ENCODE results near the gene ACBD5. TPM values are rescaled to one million over a fixed set of nuclear protein-coding genes. Genes with fewer than 3 reads are reported as not detected.
A peak's percentile ranks its signal among the peaks of the same experiment; 100 is the strongest.
"Not testable (repeated sequence)": the region's sequence is repeated elsewhere in the genome, so short reads cannot be mapped to it uniquely, and the experiment has no call there.

ACBD5 gene
- total RNA-seq, 5 donors from 2014 or later (not counting 1 experiment from before 2014, with no cell fraction given), result 20.7 to 21.2 (median 21.1) TPM

- H3K27ac ChIP-seq (ENCODE audit: low read length); H3K36me3 Mint-ChIP-seq; H3K9me3 ChIP-seq; H3K27ac Mint-ChIP-seq; H3K4me3 Mint-ChIP-seq; ATAC-seq (replicated peaks in 1 of 4); H3K9me3 Mint-ChIP-seq; H3K27me3 ChIP-seq (replicated peaks in 1 of 2; ENCODE audit: control insufficient read depth in 2 of 2, extremely low read depth in 1 of 2, insufficient read depth in 2 of 2, low read length in 1 of 2); H3K4me3 ChIP-seq (ENCODE audit: control insufficient read depth in 1 of 2, extremely low read depth in 1 of 2, low read length in 1 of 2); H3K27me3 Mint-ChIP-seq; DNase-seq: not testable (repeated sequence)
- Histone ChIP-seq H3K4me1 (ENCODE audit: control insufficient read depth in 1 of 2, extremely low read depth in 1 of 2, insufficient read depth in 2 of 2, low read length in 2 of 2) (peaks cover 7 to 31% of the 10 kb centered on the region in 2 experiments), H3K36me3 (ENCODE audit: control insufficient read depth in 2 of 2, extremely low read depth in 1 of 2, insufficient read depth in 1 of 2, low read length in 1 of 2) (peaks cover 0 to 19% of the 10 kb centered on the region in 2 donors)
- H3K4me1 Mint-ChIP-seq, result peaks cover 28 to 31% (median 29%) of the 10 kb centered on the region in 3 donors
- ChIA-PET CTCF (interaction anchor here (0.7 to 2.6 kb wide), 3 partner anchors 13 to 511 kb away, joined by 4 to 16 read pairs (median 6); no protein-coding TSS in a partner anchor), POLR2A (interaction anchor here in 1 of 2 donors (0.6 to 1.1 kb wide), 3 partner anchors 82 to 997 kb away, joined by 3 to 5 read pairs (median 3); partner anchors contain the start of gene YME1L1)
- 48% methylated on average over 3 of the region's 9 CpGs for WGBS (ENCODE audit: insufficient coverage)
Measured at GRCh38 chr10:27236589-27237128, 3.9 kb downstream of the ACBD5 start.

- no peak overlapping the region for H3K4me3 Mint-ChIP-seq
- H3K27ac Mint-ChIP-seq, result no peak overlapping the region
- POLR2A ChIA-PET, result interaction anchor here in 1 of 2 donors (0.7 to 1.1 kb wide), 2 partner anchors 12 to 24 kb away, joined by 3 to 8 read pairs; no protein-coding TSS in a partner anchor
Measured at GRCh38 chr10:27235706-27236105, 4.9 kb downstream of the ACBD5 start.

GRCh38 chr10:27230022-27230421 lies 10.6 kb downstream of the ACBD5 start:
- Mint-ChIP-seq H3K27me3 (no peaks in the 10 kb centered on the region), H3K9me3 (no peaks in the 10 kb centered on the region), H3K4me1 (peaks cover 13 to 21% (median 18%) of the 10 kb centered on the region in 3 donors), H3K36me3 (peaks cover 17% of the 10 kb centered on the region), H3K4me3 (no peak overlapping the region), H3K27ac (no peak overlapping the region)
- peaks cover 0 to 12% of the 10 kb centered on the region in 2 experiments for H3K4me1 ChIP-seq (ENCODE audit: control insufficient read depth in 1 of 2, extremely low read depth in 1 of 2, insufficient read depth in 2 of 2, low read length in 2 of 2)
- no peak overlapping the region for H3K4me3 ChIP-seq (ENCODE audit: control insufficient read depth in 1 of 2, extremely low read depth in 1 of 2, low read length in 1 of 2)
- no peaks in the 10 kb centered on the region for H3K9me3 ChIP-seq
- DNase-seq (no peak), ATAC-seq (replicated peaks in 1 of 4) (no peak)
- no peaks in the 10 kb centered on the region for H3K27me3 ChIP-seq (replicated peaks in 1 of 2; ENCODE audit: control insufficient read depth in 2 of 2, extremely low read depth in 1 of 2, insufficient read depth in 2 of 2, low read length in 1 of 2)
- no CpG with 5 or more reads among the region's 1 CpG for WGBS (ENCODE audit: insufficient coverage)
- ChIA-PET CTCF (interaction anchor here in 1 of 2 donors (1.3 kb wide), 1 partner anchor 10 kb away, joined by 3 read pairs; no protein-coding TSS in a partner anchor), POLR2A (no interaction called here)
- H3K27ac ChIP-seq (ENCODE audit: low read length), result no peak overlapping the region
- H3K36me3 ChIP-seq (ENCODE audit: control insufficient read depth in 2 of 2, extremely low read depth in 1 of 2, insufficient read depth in 1 of 2, low read length in 1 of 2), result peaks cover 0 to 51% of the 10 kb centered on the region in 2 donors

More at GRCh38 chr10:27235706-27236105, 4.9 kb downstream of the ACBD5 start:
- CTCF ChIA-PET, result interaction anchor here (0.6 to 2.6 kb wide), 4 partner anchors 12 to 510 kb away, joined by 3 to 16 read pairs (median 5); no protein-coding TSS in a partner anchor
- Mint-ChIP-seq H3K36me3 (peaks cover 9% of the 10 kb centered on the region), H3K27me3 (no peaks in the 10 kb centered on the region), H3K4me1 (peaks cover 23 to 26% (median 25%) of the 10 kb centered on the region in 3 donors), H3K9me3 (no peaks in the 10 kb centered on the region)
- H3K4me1 ChIP-seq (ENCODE audit: control insufficient read depth in 1 of 2, extremely low read depth in 1 of 2, insufficient read depth in 2 of 2, low read length in 2 of 2), result peaks cover 7 to 21% of the 10 kb centered on the region in 2 experiments
- no peaks in the 10 kb centered on the region for H3K27me3 ChIP-seq (replicated peaks in 1 of 2; ENCODE audit: control insufficient read depth in 2 of 2, extremely low read depth in 1 of 2, insufficient read depth in 2 of 2, low read length in 1 of 2)
- H3K27ac ChIP-seq (ENCODE audit: low read length), result no peak overlapping the region
- peaks cover 0 to 26% of the 10 kb centered on the region in 2 donors for H3K36me3 ChIP-seq (ENCODE audit: control insufficient read depth in 2 of 2, extremely low read depth in 1 of 2, insufficient read depth in 1 of 2, low read length in 1 of 2)
- no peak for ATAC-seq (replicated peaks in 1 of 4)
- WGBS (ENCODE audit: insufficient coverage), result no CpG with 5 or more reads among the region's 1 CpG
- H3K4me3 ChIP-seq (ENCODE audit: control insufficient read depth in 1 of 2, extremely low read depth in 1 of 2, low read length in 1 of 2), result no peak overlapping the region
- DNase-seq, result no peak
- no peaks in the 10 kb centered on the region for H3K9me3 ChIP-seq

GRCh38 chr10:27225642-27226257 lies 14.8 kb downstream of the ACBD5 start:
- DNase-seq, result peak in 5 of 35 experiments; percentile 6 to 63 (median 12)
- Histone ChIP-seq H3K36me3 (ENCODE audit: control insufficient read depth in 2 of 2, extremely low read depth in 1 of 2, insufficient read depth in 1 of 2, low read length in 1 of 2) (peaks cover 0 to 47% of the 10 kb centered on the region in 2 donors), H3K27ac (ENCODE audit: low read length) (peak overlapping the region; percentile 47), H3K27me3 (replicated peaks in 1 of 2; ENCODE audit: control insufficient read depth in 2 of 2, extremely low read depth in 1 of 2, insufficient read depth in 2 of 2, low read length in 1 of 2) (no peaks in the 10 kb centered on the region), H3K9me3 (no peaks in the 10 kb centered on the region), H3K4me1 (ENCODE audit: control insufficient read depth in 1 of 2, extremely low read depth in 1 of 2, insufficient read depth in 2 of 2, low read length in 2 of 2) (peaks cover 0 to 27% of the 10 kb centered on the region in 2 experiments), H3K4me3 (ENCODE audit: control insufficient read depth in 1 of 2, extremely low read depth in 1 of 2, low read length in 1 of 2) (no peak overlapping the region)
- H3K36me3 Mint-ChIP-seq, result peaks cover 15% of the 10 kb centered on the region
- CTCF ChIA-PET, result no interaction called here
- POLR2A ChIA-PET, result interaction anchor here in 1 of 2 donors (1.0 kb wide), 1 partner anchor 17 kb away, joined by 3 read pairs; no protein-coding TSS in a partner anchor
- no peaks in the 10 kb centered on the region for H3K27me3 Mint-ChIP-seq
- ATAC-seq (replicated peaks in 1 of 4), result peak; percentile 50 to 86 (median 72)
- H3K4me3 Mint-ChIP-seq, result peak overlapping the region in 1 of 3 donors; percentile 6
- H3K4me1 Mint-ChIP-seq, result peaks cover 13 to 23% (median 21%) of the 10 kb centered on the region in 3 donors
- H3K9me3 Mint-ChIP-seq, result no peaks in the 10 kb centered on the region
- H3K27ac Mint-ChIP-seq, result peak overlapping the region; percentile 33 to 71
- no CpG with 5 or more reads among the region's 3 CpGs for WGBS (ENCODE audit: insufficient coverage)

- peak in 24 of 35 experiments; percentile 9 to 58 (median 31) for DNase-seq
Measured at GRCh38 chr10:27225011-27225590, 15.5 kb downstream of the ACBD5 start.

More at GRCh38 chr10:27225011-27225590, 15.5 kb downstream of the ACBD5 start:
- no peaks in the 10 kb centered on the region for H3K27me3 ChIP-seq (replicated peaks in 1 of 2; ENCODE audit: control insufficient read depth in 2 of 2, extremely low read depth in 1 of 2, insufficient read depth in 2 of 2, low read length in 1 of 2)
- peaks cover 0 to 27% of the 10 kb centered on the region in 2 experiments for H3K4me1 ChIP-seq (ENCODE audit: control insufficient read depth in 1 of 2, extremely low read depth in 1 of 2, insufficient read depth in 2 of 2, low read length in 2 of 2)
- peak overlapping the region in 1 of 2 donors; percentile 12 for H3K4me3 ChIP-seq (ENCODE audit: control insufficient read depth in 1 of 2, extremely low read depth in 1 of 2, low read length in 1 of 2)
- ATAC-seq (replicated peaks in 1 of 4), result peak in 2 of 4 experiments; percentile 28 to 59
- peak overlapping the region; percentile 47 for H3K27ac ChIP-seq (ENCODE audit: low read length)
- Mint-ChIP-seq H3K36me3 (peaks cover 11% of the 10 kb centered on the region), H3K9me3 (no peaks in the 10 kb centered on the region), H3K27me3 (no peaks in the 10 kb centered on the region), H3K4me3 (peak overlapping the region in 1 of 3 donors; percentile 45), H3K27ac (peak overlapping the region in 1 of 2 donors; percentile 70), H3K4me1 (peaks cover 13 to 23% (median 20%) of the 10 kb centered on the region in 3 donors)
- ChIA-PET POLR2A (interaction anchor here in 1 of 2 donors (1.0 kb wide), 1 partner anchor 18 kb away, joined by 3 read pairs; no protein-coding TSS in a partner anchor), CTCF (interaction anchor here in 1 of 2 donors (1.7 to 1.9 kb wide), 2 partner anchors 17 to 135 kb away, joined by 21 to 28 read pairs; no protein-coding TSS in a partner anchor)
- whole genome bisulfite sequencing (ENCODE audit: insufficient coverage), result 12% methylated on average over 3 of the region's 8 CpGs
- H3K36me3 ChIP-seq (ENCODE audit: control insufficient read depth in 2 of 2, extremely low read depth in 1 of 2, insufficient read depth in 1 of 2, low read length in 1 of 2), result peaks cover 0 to 48% of the 10 kb centered on the region in 2 donors
- H3K9me3 ChIP-seq, result no peaks in the 10 kb centered on the region
